ENCODE measurements around the gene KDM4C. TPM values are rescaled to one million over a fixed set of nuclear protein-coding genes. Genes with fewer than 3 reads are reported as not detected.

The KDM4C gene
- total and polyA plus RNA-seq, 2 of the 4 experiments (the other 2 are of a cell fraction), result 11.8 to 23.8 TPM

GRCh38 chr9:7196467-7196866 is 438.7 kb downstream of the KDM4C start:
- H3K36me3 ChIP-seq (ENCODE audit: control insufficient read depth, insufficient read depth, low read length), result no peaks in the 10 kb centered on the region
- no peak overlapping the region for H4K5ac ChIP-seq (ENCODE audit: low read depth, low read length)
- H2BK5ac ChIP-seq (ENCODE audit: low read depth, low read length, poor library complexity, severe bottlenecking), result no peak overlapping the region
- CTCF ChIA-PET, result no interaction called here
- intact Hi-C loops (cut with micrococcal nuclease) (no loop called here), dilution Hi-C loops (cut with HindIII; ENCODE audit: low sequenced_read_pairs, unreplicated experiment) (no loop called here), in situ Hi-C loops (cut with MboI; ENCODE audit: low sequenced_read_pairs) (no loop called here)
- H2BK120ac ChIP-seq (ENCODE audit: low read depth, low read length), result no peak overlapping the region
- H3K9ac ChIP-seq (ENCODE audit: low read depth, low read length), result no peak overlapping the region
- no peak overlapping the region for H3K4me3 ChIP-seq (ENCODE audit: insufficient read depth, low read depth, low read length)
- H2AK9ac ChIP-seq (replicated peaks; ENCODE audit: low read depth, low read length, poor library complexity), result no peak overlapping the region
- H4K20me1 ChIP-seq (ENCODE audit: insufficient read depth, low read length), result no peaks in the 10 kb centered on the region
- H3K9me3 ChIP-seq (ENCODE audit: control insufficient read depth, insufficient read depth, low read length), result no peaks in the 10 kb centered on the region
- POLR2A ChIA-PET (ENCODE audit: unreplicated experiment), result no interaction called here
- no peaks in the 10 kb centered on the region for H3K79me1 ChIP-seq (ENCODE audit: low read depth in 1 of 2, low read length in 2 of 2)
- H3K27me3 ChIP-seq (ENCODE audit: control insufficient read depth, insufficient read depth, low read length), result peaks cover 3% of the 10 kb centered on the region
- WGBS, 2 experiments (ENCODE audit: extremely low coverage in 2 of 2, insufficient read length in 1 of 2), result 100% methylated on average over 2 of the region's 2 CpGs; no CpG with 5 or more reads in 1 of the 2 experiments
- H2BK20ac ChIP-seq (ENCODE audit: low read depth, low read length), result no peak overlapping the region
- ATAC-seq (ENCODE audit: low read depth) (no peak), DNase-seq (no peak)
- TF ChIP-seq RAD21 (IDR thresholded peaks at IDR 0.05; ENCODE audit: low read length) (no peak), CHD1 (IDR thresholded peaks at IDR 0.05; ENCODE audit: low read depth, low read length) (no peak), MXI1 (IDR thresholded peaks at IDR 0.05; ENCODE audit: borderline replicate concordance, low read depth, low read length) (no peak), MAZ (IDR thresholded peaks at IDR 0.05; ENCODE audit: borderline replicate concordance, low read depth, low read length) (no peak), POLR2A (IDR thresholded peaks at IDR 0.05; ENCODE audit: low read depth, low read length) (no peak), USF2 (IDR thresholded peaks at IDR 0.05; ENCODE audit: low read depth, low read length) (no peak)
- TF ChIP-seq, protein P1, sequence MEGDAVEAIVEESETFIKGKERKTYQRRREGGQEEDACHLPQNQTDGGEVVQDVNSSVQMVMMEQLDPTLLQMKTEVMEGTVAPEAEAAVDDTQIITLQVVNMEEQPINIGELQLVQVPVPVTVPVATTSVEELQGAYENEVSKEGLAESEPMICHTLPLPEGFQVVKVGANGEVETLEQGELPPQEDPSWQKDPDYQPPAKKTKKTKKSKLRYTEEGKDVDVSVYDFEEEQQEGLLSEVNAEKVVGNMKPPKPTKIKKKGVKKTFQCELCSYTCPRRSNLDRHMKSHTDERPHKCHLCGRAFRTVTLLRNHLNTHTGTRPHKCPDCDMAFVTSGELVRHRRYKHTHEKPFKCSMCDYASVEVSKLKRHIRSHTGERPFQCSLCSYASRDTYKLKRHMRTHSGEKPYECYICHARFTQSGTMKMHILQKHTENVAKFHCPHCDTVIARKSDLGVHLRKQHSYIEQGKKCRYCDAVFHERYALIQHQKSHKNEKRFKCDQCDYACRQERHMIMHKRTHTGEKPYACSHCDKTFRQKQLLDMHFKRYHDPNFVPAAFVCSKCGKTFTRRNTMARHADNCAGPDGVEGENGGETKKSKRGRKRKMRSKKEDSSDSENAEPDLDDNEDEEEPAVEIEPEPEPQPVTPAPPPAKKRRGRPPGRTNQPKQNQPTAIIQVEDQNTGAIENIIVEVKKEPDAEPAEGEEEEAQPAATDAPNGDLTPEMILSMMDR (conservative IDR thresholded peaks at IDR 0.05; ENCODE audit: low read depth, low read length), result no peak
- TF ChIP-seq, protein P2, sequence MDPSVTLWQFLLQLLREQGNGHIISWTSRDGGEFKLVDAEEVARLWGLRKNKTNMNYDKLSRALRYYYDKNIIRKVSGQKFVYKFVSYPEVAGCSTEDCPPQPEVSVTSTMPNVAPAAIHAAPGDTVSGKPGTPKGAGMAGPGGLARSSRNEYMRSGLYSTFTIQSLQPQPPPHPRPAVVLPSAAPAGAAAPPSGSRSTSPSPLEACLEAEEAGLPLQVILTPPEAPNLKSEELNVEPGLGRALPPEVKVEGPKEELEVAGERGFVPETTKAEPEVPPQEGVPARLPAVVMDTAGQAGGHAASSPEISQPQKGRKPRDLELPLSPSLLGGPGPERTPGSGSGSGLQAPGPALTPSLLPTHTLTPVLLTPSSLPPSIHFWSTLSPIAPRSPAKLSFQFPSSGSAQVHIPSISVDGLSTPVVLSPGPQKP (IDR thresholded peaks at IDR 0.05; ENCODE audit: borderline replicate concordance, low read depth, low read length), result no peak
- no peak overlapping the region for H3K4me2 ChIP-seq (ENCODE audit: low read depth, low read length)
- H3K18ac ChIP-seq (ENCODE audit: low read depth, low read length), result no peak overlapping the region
- no peak overlapping the region for H3K23ac ChIP-seq (ENCODE audit: low read depth, low read length)
- H3K56ac ChIP-seq (ENCODE audit: extremely low read depth, insufficient read depth, low read length), result no peak overlapping the region
- no peak overlapping the region for H4K8ac ChIP-seq (ENCODE audit: low read depth in 2 of 2, low read length in 2 of 2)
- H3K9me1 ChIP-seq (ENCODE audit: insufficient read depth, low read length), result no peaks in the 10 kb centered on the region
- H3K14ac ChIP-seq (replicated peaks; ENCODE audit: low read depth, low read length), result no peak overlapping the region
- H2AK5ac ChIP-seq (ENCODE audit: low read depth, low read length), result no peak overlapping the region
- no peaks in the 10 kb centered on the region for H3K4me1 ChIP-seq (ENCODE audit: control insufficient read depth, insufficient read depth, low read length)
- H3K27ac ChIP-seq (ENCODE audit: insufficient read depth, low read length), result no peak overlapping the region
- no peak overlapping the region for H4K91ac ChIP-seq (ENCODE audit: insufficient read depth, low read depth, low read length)
- H3K4ac ChIP-seq (ENCODE audit: low read depth, low read length), result no peak overlapping the region
- no peak overlapping the region for H2AFZ ChIP-seq (replicated peaks; ENCODE audit: low read length, poor library complexity)
- BruUV-seq (replicated peaks), result no TSS peak
- H2BK15ac ChIP-seq (ENCODE audit: low read depth, low read length), result no peak overlapping the region
